SK-N-SH (cell line): Measurements from ENCODE around the gene GRIN2C. TPM values are rescaled to one million over a fixed set of nuclear protein-coding genes. Genes with fewer than 3 reads are reported as not detected.

Experiments used
- CTCF ChIA-PET: fragments of 300-600, 350-600 bp; formaldehyde crosslinking; extraction: SDS; loops from one replicate; lab custom pipeline; 2021; lab: Yijun Ruan, JAX
- POLR2A ChIA-PET: fragments of 350-600 bp; sonication (Branson Sonifier 250); formaldehyde crosslinking; extraction: SDS; loops from one replicate; lab custom pipeline; 2020; ENCODE audit warnings: antibody characterized with exemption, inconsistent platforms; lab: Yijun Ruan, JAX
- DNase-seq: peaks from one replicate; pipeline ENCODE4 v3.0.0; 2012
- H2AFZ ChIP-seq: fragments of 200-600 bp; sonication (generic); 2 replicates; pipeline ENCODE4 v1.8.1; 2016; ENCODE audit warnings: antibody characterized with exemption, mild to moderate bottlenecking, low read depth
- H3F3A ChIP-seq: fragments of 200-600 bp; sonication (generic); replicated peaks from 2 replicates; pipeline ENCODE3; 2016; ENCODE audit warnings: antibody characterized with exemption, mild to moderate bottlenecking; ENCODE audit not compliant: insufficient read depth
- H3K27ac ChIP-seq, 2 experiments: fragments of 200-500 bp in 1 of 2; fragments of 200-600 bp in 1 of 2; sonication (Bioruptor generic) in 1 of 2; sonication (generic), shearing (Covaris generic) in 1 of 2; 2 replicates each; pipeline versions ENCODE4 v1.5.1 to v1.6.1; 2014 to 2016; ENCODE audit warnings: low read depth in 2 of 2, inconsistent platforms in 1 of 2, low read length in 1 of 2, mild to moderate bottlenecking in 1 of 2, mixed read lengths in 1 of 2
- H3K27me3 ChIP-seq: fragments of 200-600 bp; sonication (generic), shearing (Covaris generic); 2 replicates; pipeline ENCODE4 v1.6.1; 2016; ENCODE audit warnings: mixed run types; ENCODE audit not compliant: insufficient read depth
- H3K36me3 ChIP-seq, 2 experiments: fragments of 200-500 bp in 1 of 2; fragments of 200-600 bp in 1 of 2; sonication (Bioruptor generic) in 1 of 2; sonication (generic) in 1 of 2; replicated peaks in 1 of 2; 2 replicates each; pipeline versions ENCODE3 to v1.5.1; 2014 to 2016; ENCODE audit warnings: low read length in 1 of 2, mild to moderate bottlenecking in 1 of 2; ENCODE audit not compliant: insufficient read depth in 2 of 2, control insufficient read depth in 1 of 2
- H3K4me1 ChIP-seq, 2 experiments: fragments of 200-500 bp in 1 of 2; fragments of 200-600 bp in 1 of 2; sonication (Bioruptor generic) in 1 of 2; sonication (generic), shearing (Covaris generic) in 1 of 2; 2 replicates each; pipeline versions ENCODE4 v1.5.1 to v1.6.1; 2014 to 2016; ENCODE audit warnings: low read depth in 1 of 2, low read length in 1 of 2, mixed run types in 1 of 2; ENCODE audit not compliant: insufficient read depth in 2 of 2, control insufficient read depth in 1 of 2
- H3K4me2 ChIP-seq: fragments of 200-600 bp; sonication (generic), shearing (Covaris generic); 2 replicates; pipeline ENCODE4 v1.6.1; 2017; ENCODE audit warnings: mixed run types
- H3K4me3 ChIP-seq, 2 experiments: fragments of 200-500 bp in 1 of 2; fragments of 200-600 bp in 1 of 2; sonication (Bioruptor generic) in 1 of 2; sonication (generic), shearing (Covaris generic) in 1 of 2; 2 replicates each; pipeline versions ENCODE4 v1.5.1 to v1.8.1; 2014 to 2016; ENCODE audit warnings: low read depth in 2 of 2, inconsistent platforms in 1 of 2, low read length in 1 of 2, mild to moderate bottlenecking in 1 of 2, mixed read lengths in 1 of 2, moderate library complexity in 1 of 2
- H3K79me2 ChIP-seq: fragments of 200-600 bp; sonication (generic); 2 replicates; pipeline ENCODE4 v1.8.1; 2017; ENCODE audit warnings: mild to moderate bottlenecking; ENCODE audit not compliant: insufficient read depth
- H3K9ac ChIP-seq: fragments of 200-600 bp; sonication (generic); 2 replicates; pipeline ENCODE4 v1.6.1; 2017; ENCODE audit warnings: mixed run types
- H3K9me2 ChIP-seq: fragments of 200-600 bp; sonication (generic); 2 replicates; pipeline ENCODE4 v1.6.1; 2017; ENCODE audit warnings: mixed run types
- H3K9me3 ChIP-seq: fragments of 200-600 bp; sonication (generic); 2 replicates; pipeline ENCODE4 v1.6.1; 2017; ENCODE audit warnings: mixed run types, mild to moderate bottlenecking, moderate library complexity
- H4K20me1 ChIP-seq: fragments of 200-600 bp; sonication (generic); 2 replicates; pipeline ENCODE4 v1.6.1; 2017; ENCODE audit warnings: mild to moderate bottlenecking, mixed run types; ENCODE audit not compliant: insufficient read depth
- CHD2 ChIP-seq: fragments of 150-350 bp; IDR thresholded peaks from 2 replicates; pipeline ENCODE4 v1.6.1; 2018; ENCODE audit warnings: low read length; ENCODE audit not compliant: partially characterized antibody
- CTCF ChIP-seq: fragments of 200-600 bp; sonication (generic); IDR thresholded peaks from 2 replicates; pipeline ENCODE4 v1.6.1; 2017; ENCODE audit warnings: antibody characterized with exemption, mild to moderate bottlenecking, moderate library complexity
- EP300 ChIP-seq, 2 experiments: IDR thresholded peaks; 2 replicates each; pipeline versions ENCODE4 v1.4.0 to v1.6.1; 2012; ENCODE audit warnings: borderline replicate concordance in 1 of 2, low read depth in 1 of 2, low read length in 1 of 2
- FOSL2 ChIP-seq: IDR thresholded peaks from 2 replicates; pipeline ENCODE4 v1.4.0; 2012; ENCODE audit warnings: low read depth, mild to moderate bottlenecking, moderate library complexity, borderline replicate concordance
- FOXJ3 ChIP-seq: sonication (generic); formaldehyde crosslinking; IDR thresholded peaks from 2 replicates; pipeline ENCODE4 v1.5.1; 2020; ENCODE audit warnings: mild to moderate bottlenecking, missing genetic modification reagents
- FOXM1 ChIP-seq: IDR thresholded peaks from 2 replicates; pipeline ENCODE4 v1.4.0; 2012; ENCODE audit warnings: low read depth, mild to moderate bottlenecking
- PBX3 ChIP-seq: IDR thresholded peaks from 2 replicates; pipeline ENCODE4; 2012
- RAD21 ChIP-seq: IDR thresholded peaks from 2 replicates; pipeline ENCODE4 v1.6.1; 2012; ENCODE audit warnings: mild to moderate bottlenecking, low read length
- REST ChIP-seq: IDR thresholded peaks from 2 replicates; pipeline ENCODE4 v1.6.1; 2012; ENCODE audit warnings: mild to moderate bottlenecking, low read depth, low read length, moderate library complexity
- TAF1 ChIP-seq: IDR thresholded peaks from 2 replicates; pipeline ENCODE4 v1.6.1; 2012; ENCODE audit warnings: low read depth, mild to moderate bottlenecking, low read length, moderate library complexity, borderline replicate concordance
- TEAD4 ChIP-seq: IDR thresholded peaks from 2 replicates; pipeline ENCODE4 v1.4.0; 2012; ENCODE audit warnings: mild to moderate bottlenecking, borderline replicate concordance; ENCODE audit not compliant: insufficient read depth
- USF2 ChIP-seq: fragments of 150-350 bp; IDR thresholded peaks from 2 replicates; pipeline ENCODE4 v1.6.1; 2017; ENCODE audit warnings: antibody characterized with exemption, low read length, low read depth, borderline replicate concordance
- YY1 ChIP-seq: IDR thresholded peaks from 2 replicates; pipeline ENCODE4 v1.4.0; 2012; ENCODE audit warnings: low read depth, mild to moderate bottlenecking
- WGBS: methylation state at CpG from one replicate; pipeline ENCODE4 v1.1.6; 2017; ENCODE audit warnings: low lambda C conversion rate; 5-methylcytosine and 5-hydroxymethylcytosine counted together
- polyA plus RNA-seq, 3 experiments: library from polyadenylated mRNA; depleted of rRNA; stranded (reverse); fragments of >200 nt; gene quantifications; 2 replicates each; pipeline ENCODE4 v1.2.3, GENCODE V29; 2012

The GRIN2C gene
- polyA plus RNA-seq, 1 of the 3 experiments (the other 2 are of a cell fraction), result 0.39 TPM

GRCh38 chr17:74851612-74852236, 8.0 kb downstream of the GRIN2C start:
- Histone ChIP-seq H3K36me3 (no peaks in the 10 kb centered on the region), H3K9me3 (no peaks in the 10 kb centered on the region), H3K9ac (no peak overlapping the region), H2AFZ (no peak overlapping the region), H3K27ac (no peak overlapping the region), H3K27me3 (peaks cover 36% of the 10 kb centered on the region), H3F3A (no peaks in the 10 kb centered on the region), H3K4me2 (no peak overlapping the region), H4K20me1 (no peaks in the 10 kb centered on the region), H3K9me2 (no peaks in the 10 kb centered on the region), H3K4me3 (no peak overlapping the region), H3K79me2 (no peaks in the 10 kb centered on the region), H3K4me1 (no peaks in the 10 kb centered on the region; a peak in 1 of 4 replicates)
- WGBS, result 51% methylated on average over 16 of the region's 29 CpGs
- DNase-seq, result no peak
- no peak for TF ChIP-seq REST
- TF ChIP-seq CTCF, result no peak
- TF ChIP-seq USF2, result no peak
- TF ChIP-seq EP300 (IDR thresholded peaks at IDR 0.05; ENCODE audit: borderline replicate concordance in 1 of 2, low read depth in 1 of 2, low read length in 1 of 2), result no peak
- ChIA-PET CTCF (interaction anchor here (47.7 to 98.1 kb wide), 2 partner anchors 8 to 34 kb away, joined by 3869 read pairs; partner anchors contain the start of genes FDXR, GRIN2C and NAT9), POLR2A (interaction anchor here (0.6 to 1.2 kb wide), 3 partner anchors 10 to 57 kb away, joined by 3 to 5 read pairs (median 3); partner anchors contain the start of gene FDXR)

- H3K27me3 ChIP-seq, result peaks cover 35% of the 10 kb centered on the region
- 30% methylated on average over 3 of the region's 3 CpGs for WGBS
- TF ChIP-seq REST, result no peak
- no peak for TF ChIP-seq FOXJ3
- no peak for TF ChIP-seq TEAD4
- no peak for TF ChIP-seq RAD21
- TF ChIP-seq FOSL2, result no peak
- TF ChIP-seq EP300 (IDR thresholded peaks at IDR 0.05; ENCODE audit: borderline replicate concordance in 1 of 2, low read depth in 1 of 2, low read length in 1 of 2), result no peak
- TF ChIP-seq CHD2, result no peak
- no peak for TF ChIP-seq YY1
- TF ChIP-seq TAF1, result no peak
- TF ChIP-seq PBX3, result no peak
- TF ChIP-seq FOXM1, result no peak
Observed at GRCh38 chr17:74850914-74851313, 8.8 kb downstream of the GRIN2C start.

More at GRCh38 chr17:74850914-74851313, 8.8 kb downstream of the GRIN2C start:
- Histone ChIP-seq H3K9me2 (no peaks in the 10 kb centered on the region), H3K4me1 (no peaks in the 10 kb centered on the region; a peak in 1 of 4 replicates), H3F3A (no peaks in the 10 kb centered on the region), H3K27ac (no peak overlapping the region), H3K4me2 (no peak overlapping the region), H4K20me1 (no peaks in the 10 kb centered on the region), H2AFZ (no peak overlapping the region), H3K9me3 (no peaks in the 10 kb centered on the region), H3K79me2 (no peaks in the 10 kb centered on the region), H3K36me3 (no peaks in the 10 kb centered on the region), H3K4me3 (no peak overlapping the region), H3K9ac (no peak overlapping the region)
- ChIA-PET POLR2A (no interaction called here), CTCF (interaction anchor here (47.7 to 98.1 kb wide), 2 partner anchors 9 to 33 kb away, joined by 3869 read pairs; partner anchors contain the start of genes FDXR, GRIN2C and NAT9)
- no peak for DNase-seq
